GM04503 (cell line): ENCODE measurements around the gene VAC14.

Source experiments
- DNase-seq: peaks from one replicate; pipeline ENCODE4 v3.0.0-alpha.2; 2012; ENCODE audit warnings: low read depth

VAC14 gene

DNA sequence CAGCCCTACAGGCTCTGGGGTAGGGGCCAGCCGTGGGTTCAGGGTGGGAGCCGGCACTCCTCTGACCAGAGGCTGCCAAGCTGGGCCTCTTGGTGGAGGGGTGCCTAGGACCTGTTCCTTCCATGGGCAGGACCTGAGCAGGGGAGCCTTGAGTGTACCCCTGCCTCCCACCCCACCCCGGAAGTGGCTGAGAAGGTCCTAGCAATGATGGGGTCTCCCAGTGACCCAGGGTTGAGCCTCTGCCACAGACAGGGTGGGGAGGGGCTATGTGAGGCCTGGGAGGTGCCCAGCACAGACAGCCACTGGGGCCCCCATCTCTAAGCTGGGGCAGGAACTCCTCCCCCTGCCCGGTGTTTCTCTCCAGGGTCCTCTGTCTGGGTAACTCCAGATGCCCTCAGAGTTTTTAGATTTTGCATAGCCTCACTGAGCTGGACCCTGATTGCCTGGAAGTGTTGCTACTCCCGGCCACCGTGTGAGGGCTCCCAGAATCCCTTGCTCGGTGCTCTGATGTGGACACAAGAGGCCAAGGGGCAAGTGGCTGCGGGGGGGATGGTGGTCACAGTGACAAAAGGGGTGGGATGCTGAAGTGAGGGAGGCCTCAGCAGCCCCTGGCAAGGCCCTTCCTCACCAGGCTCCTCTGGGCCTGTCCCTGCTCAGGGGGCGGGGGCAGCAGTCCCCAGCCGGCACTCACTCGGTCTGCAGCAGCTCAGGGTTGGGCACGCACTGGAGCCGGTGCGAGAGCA lies 108.7 kb downstream of the VAC14 start:
- no peak for DNase-seq

- DNase-seq = peak; percentile 99
Measured at GRCh38 chr16:70691223-70692129, 109.5 kb downstream of the VAC14 start.

DNA sequence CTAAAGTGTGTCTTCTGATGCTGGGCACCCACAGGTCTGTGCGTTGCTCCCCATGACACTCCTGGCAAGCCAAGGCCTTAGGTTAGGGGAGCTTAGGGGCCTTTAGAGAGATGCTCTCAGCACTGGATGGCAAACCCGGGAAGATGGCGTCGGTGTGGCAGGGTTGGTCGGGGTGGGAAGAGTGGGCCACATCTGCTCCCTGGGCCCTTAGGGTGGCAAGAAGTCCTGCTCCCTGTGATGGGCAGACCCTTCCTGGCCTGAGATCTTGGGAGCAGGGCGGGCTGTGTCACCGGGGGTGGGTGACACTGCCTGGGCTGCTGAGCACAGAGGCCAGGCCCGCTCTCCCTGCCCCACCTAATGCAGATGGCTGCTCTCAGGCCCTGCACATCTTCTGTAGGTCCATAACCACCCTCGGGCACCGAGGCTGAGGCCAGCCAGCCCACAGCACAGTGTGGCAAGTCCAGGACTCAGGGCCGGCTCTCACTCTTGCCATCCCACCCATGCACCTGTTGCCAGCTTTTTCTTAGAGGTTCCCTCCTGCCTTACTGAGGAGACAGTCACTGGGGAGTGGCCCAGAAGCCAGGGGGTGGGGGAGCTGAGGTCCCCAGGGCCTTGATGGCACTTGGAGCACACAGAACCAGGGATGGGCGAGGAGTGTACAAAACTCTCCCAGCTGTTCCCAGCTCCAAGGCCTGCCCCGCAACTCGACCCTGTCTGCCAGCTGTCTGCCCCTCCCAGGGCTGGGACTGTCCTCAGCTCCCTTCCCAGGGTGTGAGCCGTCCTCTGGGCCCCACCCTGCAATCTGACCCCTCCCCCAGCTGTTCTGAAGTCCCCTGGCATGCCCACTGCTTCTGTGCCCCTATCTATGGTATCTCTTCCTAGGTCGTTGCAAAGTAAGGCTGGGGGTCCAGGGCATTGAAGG lies 110.7 kb downstream of the VAC14 start:
- no peak for DNase-seq

DNA sequence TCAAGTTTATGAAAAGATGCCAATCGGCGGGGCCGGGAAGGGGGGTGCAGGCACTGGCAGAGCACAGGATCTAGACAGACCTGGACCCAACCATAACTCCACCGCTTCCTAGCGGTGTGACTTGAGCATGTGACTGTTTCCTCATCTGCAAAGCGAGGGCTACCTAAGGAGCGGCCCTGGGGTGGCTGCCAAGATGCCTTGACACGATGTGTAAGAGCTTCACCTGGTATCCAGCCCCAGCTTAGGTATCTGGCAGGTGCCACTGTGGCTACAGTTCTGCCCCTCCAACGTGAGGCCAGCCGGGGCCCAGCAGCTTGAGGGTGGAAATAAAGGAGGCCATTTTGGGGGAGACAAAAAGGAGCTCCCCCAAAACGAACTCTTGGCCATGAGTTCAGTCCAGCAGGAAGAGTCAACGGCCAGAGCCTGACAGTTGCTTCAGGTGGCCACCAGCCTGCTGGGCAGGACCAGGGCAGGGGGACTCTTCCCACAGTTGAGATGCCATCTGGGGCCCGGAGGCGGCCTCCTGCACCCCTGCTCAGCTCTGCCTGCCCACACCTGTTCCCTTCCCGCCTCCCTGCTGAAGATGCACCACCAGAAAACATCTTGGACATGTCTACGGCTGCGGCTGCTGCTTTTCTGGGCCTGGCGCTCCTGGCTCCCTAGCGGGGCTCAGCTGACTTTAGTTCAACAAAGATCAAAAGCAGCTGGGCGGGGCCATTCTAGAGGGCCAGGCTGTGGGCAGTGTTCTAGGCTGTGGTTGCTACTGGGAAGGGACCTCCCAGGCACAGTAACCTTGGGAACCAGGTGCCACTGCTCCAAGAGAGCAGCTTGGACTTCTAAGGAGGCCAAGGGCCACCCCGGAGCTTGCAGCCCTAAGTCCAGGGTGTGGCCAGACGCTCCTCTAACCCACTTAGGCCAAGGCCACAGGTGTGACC lies 111.7 kb downstream of the VAC14 start:
- no peak for DNase-seq

DNA sequence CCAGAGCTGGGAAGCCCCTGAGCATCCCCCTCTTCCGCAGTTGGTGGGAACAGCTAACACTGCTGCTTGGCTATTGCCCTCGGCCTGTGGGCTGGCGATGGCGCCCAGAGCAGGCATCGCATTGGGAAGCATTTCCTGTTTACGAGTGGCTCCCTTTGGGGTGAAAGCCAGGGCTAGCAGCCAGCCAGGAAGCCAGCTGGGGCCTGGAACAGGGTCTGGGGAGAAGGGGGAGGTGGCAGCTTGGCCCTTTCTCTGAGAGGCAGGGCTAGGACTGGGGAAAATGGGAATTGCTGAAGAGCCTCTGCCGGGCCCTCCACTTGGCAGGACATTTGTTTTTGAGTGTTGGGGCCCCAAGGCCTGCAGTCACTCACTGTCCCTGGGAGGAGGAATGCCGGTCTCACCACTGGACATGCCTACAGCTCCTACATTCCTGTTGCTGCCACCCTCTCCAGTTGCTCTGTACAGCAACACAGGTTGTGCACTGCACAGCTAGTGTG lies 112.7 kb downstream of the VAC14 start:
- no peak for DNase-seq

DNA sequence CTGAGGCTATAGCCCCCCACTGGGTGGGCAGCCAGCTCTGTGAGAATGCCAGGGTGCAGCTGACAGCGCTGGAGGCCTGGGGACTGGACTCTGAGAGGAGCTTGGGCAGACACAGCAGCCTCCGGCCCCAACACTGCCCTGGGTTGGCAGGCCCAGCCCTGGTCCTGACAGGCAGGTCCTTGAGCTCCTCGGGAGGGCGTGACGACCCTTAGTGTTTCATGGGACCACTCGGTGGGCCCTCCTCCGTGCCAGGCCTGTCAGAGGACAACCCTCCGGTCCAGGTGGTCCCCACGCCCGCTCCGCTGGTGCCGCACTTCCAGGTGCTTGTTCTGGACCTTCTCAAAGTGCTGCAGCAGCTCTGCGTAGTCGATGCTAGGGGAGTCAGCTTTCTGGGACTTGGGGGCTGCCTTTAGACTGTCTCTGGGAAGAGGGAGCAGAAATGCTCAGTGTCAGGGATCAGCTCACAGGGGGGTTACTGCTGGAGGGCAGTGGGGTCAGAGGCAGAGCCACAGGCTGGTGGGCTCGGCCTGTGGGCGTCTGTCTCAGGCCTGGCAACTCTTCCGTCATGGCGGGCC lies 113.2 kb downstream of the VAC14 start:
- DNase-seq = no peak

GRCh38 chr16:70687102-70687511 lies 113.9 kb downstream of the VAC14 start:
- no peak for DNase-seq

DNA sequence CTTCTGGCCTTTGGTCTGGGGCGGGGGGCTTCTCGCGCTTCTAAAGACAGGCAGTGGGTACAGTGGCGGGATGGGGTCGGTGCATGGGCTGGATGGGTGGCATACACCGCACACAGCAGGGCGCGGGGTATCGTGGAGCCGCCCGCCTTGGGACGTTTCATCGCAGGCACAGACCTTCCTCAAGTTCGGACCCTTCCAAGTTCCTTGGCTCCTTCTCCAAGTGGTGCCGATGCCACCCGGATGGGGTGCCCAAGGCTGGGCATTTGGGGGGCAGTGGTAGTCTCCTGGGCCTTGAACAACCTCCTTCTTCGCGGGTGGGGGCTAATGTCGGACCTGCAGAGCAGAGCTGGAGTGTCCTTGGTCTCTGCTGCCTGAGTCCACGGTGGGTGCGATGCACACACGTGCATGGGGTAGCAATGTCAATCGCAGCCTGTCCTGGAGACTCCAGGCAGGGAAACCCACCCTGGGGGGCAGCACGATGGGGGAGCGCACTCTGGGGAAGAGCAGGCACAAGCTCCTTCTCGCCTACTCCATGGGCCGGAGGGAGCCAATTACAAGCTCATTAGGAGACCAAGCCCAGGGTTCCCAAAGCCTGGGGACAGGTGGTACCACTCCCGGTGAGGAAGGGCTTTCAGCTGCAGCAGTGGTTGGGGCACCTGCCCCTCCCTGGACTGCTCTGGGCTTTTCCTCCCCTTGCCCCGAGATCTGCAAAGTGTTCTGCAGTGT lies 114.4 kb downstream of the VAC14 start:
- no peak for DNase-seq

- no peak for DNase-seq
Measured at GRCh38 chr16:70685938-70686375, 115.0 kb downstream of the VAC14 start, which contains the start of gene MTSS2. TSS of gene MTSS2 (minus strand) at chr16:70686053. CDS start at chr16:70685791, 262 bp downstream.

DNA sequence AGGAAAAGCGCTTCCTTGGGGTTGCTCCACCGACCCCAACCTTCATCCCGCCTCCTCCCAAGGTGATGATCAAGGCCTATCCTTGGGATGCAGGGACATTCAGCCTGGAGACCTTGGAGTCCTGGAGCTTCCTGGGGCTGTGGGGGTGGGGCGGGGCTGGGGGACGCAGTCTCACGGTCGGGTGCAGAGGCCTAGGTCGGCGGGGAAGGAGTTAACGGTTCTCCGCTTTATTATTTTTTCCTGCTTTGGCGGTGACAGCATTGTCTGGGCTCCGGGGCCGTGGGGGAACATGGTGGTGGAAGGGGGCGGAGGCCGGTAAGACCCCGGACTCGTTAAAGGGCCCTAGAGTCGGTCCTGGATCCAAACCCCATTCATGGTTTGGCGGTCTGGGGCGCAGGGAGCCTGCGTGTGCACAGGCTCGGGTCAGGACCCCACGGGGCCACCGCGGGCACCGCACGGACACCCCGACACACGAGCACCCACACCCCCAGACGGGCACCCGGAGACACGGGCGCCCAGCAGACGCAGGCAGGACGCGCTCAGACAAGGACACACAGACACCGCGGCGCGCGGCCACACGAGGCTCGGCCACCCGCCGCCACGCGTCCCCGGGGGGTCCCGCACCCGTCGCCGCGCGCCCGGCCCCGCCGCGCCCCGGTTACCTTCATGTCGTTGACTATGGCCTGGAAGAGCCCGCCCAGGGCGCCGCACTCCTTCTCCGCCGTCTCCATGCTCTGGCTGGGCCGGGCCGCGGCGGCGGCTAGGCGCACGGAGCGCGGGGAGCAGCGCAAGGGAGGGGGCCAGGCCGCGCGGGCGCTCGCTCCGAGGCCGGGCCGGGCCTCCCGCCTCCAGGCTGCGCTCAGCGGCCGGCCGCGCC lies 115.7 kb downstream of the VAC14 start:
- DNase-seq = no peak

DNA sequence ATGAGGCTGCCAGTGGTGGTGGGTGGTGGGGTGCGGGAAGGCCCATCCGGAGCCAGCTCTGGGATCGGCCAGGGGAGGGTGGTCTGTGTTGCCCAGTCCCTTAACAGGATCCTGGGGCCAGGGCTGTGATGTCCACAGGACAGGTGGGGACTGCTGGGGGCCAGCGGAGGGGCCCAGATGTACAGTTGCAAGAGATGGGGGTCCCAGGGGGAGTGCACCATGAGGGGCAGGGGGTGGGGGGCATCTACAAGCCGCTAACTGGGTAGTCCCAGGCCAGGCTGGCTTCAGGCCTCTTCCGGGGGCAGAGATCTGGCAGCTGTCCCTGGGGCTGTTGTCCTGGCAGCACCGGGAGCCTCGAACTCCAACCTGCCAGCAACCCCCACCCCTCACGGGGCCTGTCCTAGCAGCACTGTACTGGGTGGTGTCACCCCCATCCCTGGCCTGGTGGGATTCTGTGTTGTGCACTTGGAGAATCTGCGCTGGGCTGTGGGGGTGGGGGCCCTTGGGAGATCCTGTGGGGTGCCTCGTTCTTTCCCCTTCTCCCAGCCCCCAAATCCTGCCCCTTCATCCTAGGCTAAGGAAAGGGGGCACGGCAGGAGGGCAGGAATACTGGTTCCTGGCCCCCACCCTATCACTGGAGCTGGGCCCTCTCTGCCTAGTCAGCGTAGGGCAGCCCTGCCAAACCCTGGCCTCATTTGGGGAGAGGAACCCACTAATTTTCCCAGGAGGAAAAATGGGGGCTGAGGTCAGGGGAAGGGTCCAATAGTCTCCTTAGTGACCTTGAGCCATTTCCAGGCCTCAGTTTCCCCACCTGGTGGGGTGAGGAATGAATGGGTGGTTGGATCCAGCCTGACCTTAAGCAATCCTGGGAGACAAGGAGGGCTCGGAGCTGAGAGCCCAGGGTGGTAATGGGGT lies 116.6 kb downstream of the VAC14 start:
- no peak for DNase-seq

DNA sequence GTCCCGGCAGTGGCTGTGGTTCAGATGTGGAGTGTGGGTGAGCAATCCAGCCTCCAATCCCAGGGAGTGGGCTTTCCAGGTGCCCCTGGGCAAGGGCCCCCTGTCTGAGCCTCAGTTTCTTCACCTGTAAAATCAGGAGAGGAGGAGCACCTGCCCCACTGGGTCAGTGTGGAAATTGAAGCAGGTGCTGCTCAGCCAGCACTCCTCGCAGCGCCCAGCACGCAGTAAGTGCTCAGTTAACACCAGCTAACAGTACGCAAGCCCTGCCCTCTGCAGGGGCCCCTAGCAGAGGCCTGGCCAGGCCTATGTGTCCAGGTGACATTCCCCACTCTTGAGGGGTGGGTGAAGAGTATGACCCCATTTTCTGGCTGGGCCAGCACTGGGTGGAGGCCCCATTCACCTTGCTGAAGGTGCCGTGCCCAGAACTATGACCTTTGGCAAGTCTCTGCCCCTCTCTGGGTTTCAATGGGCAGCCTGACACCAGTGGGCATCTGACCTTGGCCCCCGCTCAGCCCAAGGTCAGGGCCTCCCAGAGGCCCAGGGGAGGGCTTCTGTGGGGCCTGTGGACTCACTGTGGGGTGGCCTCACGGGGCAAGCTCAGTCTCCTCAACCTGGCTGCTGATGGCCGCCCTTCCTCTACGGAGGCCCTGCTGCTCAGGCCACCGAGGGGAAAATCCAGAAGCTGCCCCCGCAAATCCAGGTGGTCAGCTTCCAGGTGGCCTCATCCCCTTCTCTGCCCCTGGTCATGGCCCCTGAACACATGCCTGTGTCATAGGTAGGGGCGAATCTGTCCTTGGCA lies 117.6 kb downstream of the VAC14 start:
- no peak for DNase-seq

DNA sequence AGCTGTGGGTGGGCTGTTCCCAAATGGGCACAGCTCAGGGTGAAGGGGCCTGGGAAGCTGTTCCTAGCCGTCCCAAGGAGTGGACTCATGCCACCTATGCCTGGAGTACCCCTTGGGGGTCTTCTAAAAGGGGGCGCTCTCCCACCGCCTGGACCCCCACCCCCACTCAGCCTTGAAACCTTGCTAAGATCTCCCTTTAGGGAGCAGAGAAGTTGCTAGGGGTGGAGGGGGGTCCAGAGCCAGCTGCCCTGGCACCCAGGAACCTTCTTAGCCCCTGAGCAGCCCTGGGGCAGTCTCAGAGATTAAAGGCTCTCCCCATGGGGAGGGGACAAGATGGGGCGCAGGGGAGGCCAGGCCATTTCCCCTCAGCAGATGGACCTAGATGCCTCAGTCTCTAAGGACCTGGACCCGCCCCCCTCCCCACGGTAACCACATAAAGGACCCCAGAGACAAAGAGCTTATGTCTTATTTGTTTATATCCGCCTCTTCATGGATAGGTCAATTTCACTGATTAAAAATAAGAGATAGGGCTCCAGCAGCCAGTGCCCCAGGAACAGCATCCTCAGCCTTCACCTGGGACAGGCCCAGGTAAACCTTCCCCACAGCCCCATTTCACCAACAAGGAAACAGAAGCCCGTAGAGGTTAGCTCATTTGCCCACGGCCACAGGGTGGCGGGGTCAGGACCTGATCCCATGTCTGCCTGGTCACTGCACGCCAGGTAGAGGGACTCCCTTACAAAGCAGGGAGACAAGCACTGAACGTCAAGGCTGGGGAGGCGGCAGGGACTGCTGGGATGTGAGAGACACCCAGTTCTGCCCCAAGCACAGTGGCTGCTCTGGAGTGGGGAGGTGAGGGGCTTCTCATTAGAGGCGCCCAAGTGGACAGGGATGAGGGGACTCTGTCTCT lies 118.5 kb downstream of the VAC14 start:
- DNase-seq = no peak

DNA sequence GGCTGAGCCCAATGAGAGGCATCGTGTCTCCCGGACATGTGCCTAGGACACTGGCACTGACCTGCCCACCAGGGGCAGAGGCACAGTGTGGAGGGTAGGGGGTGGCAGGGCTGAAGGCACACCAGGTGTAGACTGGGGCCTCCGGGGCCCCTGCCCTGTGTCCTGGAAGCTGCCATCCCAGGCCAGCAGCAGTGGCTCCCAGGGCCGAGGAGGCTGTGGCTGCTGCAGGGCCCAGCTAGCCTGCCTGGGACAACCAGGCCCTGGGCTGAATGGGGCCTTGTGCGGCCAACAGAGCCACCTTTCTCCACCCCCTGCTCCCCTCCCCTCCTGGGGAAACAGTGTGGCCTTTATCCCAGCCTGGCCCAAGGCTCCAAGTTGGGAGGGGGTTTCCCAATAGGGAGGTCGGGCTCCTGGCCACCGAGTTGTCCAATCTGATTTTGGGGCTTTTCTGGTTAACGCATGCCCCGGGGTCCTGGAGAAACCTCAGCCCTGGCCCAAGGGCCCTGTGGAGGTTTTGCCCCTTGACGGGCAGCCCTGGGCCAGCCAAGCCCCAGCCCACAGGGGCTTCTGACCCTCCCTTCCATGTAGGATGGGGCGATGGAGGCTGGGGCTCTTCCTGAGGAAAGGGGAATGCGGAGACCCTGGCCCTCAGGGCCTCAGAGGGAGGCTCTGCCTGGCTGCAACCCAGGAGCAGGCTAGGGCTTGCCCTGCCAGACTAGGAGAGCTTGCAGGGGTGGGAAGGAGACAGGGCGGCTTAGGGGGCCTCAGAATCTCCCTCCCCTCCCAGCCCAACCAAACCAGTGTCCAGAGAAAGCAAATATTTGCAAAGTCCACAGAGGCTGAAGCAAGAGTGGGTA lies 119.3 kb downstream of the VAC14 start:
- DNase-seq = no peak
